Measurements from ENCODE around the gene HJURP.

The HJURP gene

GRCh38 chr2:233848276-233848675 is 6.1 kb downstream of the HJURP start:
- DNase-seq, result no peak

GRCh38 chr2:233847248-233847898 is 7.0 kb downstream of the HJURP start:
- DNase-seq, result no peak

DNA sequence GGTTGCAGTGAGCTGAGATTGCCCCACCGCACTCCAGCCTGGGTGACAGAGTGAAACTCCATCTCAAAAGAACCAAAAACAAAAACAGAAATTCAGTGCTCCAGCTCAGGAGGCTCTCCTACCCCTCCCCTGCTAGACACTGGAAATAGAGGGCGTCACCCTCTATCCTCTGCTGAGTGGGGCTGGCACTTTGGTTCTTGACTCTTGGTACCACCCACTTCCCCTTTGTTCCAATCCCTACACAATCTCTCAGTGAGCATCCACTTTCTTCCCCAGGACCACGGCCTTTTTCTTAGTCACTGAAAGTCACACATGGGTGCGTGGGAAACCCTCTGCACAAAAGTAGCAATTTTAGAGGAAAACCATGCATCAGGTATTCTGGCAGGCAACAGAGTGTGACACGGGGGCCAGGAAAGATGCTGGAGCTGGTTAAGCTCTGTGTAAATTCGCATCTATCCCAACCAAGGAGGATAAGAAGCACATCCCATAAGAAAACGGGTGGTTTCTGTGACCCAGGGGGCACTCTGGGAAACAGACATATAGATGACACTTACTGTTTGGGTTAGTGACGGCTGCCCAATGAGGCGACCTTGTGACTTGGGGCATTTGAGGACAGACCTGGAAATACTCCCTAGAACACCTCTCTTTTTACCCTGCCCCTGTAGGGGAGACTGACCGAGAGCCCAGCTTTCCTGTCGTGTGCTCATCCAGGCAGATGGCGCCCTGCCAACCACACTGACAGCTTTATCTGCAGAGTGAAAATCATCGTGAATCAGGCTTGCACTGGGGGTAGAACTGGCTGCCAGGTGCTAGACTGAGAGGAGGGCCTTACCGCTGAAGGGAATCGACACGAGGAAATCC is 7.7 kb downstream of the HJURP start:
- DNase-seq, result no peak

GRCh38 chr2:233845301-233846060 is 8.9 kb downstream of the HJURP start:
- DNase-seq, result no peak

DNA sequence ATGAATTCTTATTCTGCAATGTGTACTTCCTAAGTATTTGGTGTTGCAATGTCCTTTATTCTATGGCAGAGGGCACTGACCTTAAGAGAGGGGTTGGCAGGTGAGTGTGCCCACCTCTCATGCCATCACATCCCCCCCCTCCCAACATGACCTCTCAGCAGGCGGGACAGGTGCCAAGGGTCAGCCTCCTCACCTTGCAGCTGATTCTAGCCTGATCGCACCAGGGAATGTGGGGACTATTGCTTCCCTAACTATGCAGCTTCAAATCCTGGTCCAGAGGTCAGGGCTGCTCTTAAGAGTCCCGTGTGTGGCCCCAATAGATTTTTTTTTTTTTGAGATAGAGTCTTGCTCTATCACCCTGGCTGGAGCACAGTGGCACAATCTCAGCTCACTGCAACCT is 9.5 kb downstream of the HJURP start:
- no peak for DNase-seq

- DNase-seq, result no peak
These were observed 10.1 kb downstream of the HJURP start for GRCh38 chr2:233844064-233844807.

GRCh38 chr2:233841183-233841582 is 13.2 kb downstream of the HJURP start:
- DNase-seq, result no peak

- no peak for DNase-seq
These were observed 13.8 kb downstream of the HJURP start for GRCh38 chr2:233840520-233840919.

- DNase-seq, result no peak
These were observed 14.9 kb downstream of the HJURP start for GRCh38 chr2:233839447-233839820.

GRCh38 chr2:233838726-233839446 is 15.4 kb downstream of the HJURP start:
- DNase-seq, result no peak

DNA sequence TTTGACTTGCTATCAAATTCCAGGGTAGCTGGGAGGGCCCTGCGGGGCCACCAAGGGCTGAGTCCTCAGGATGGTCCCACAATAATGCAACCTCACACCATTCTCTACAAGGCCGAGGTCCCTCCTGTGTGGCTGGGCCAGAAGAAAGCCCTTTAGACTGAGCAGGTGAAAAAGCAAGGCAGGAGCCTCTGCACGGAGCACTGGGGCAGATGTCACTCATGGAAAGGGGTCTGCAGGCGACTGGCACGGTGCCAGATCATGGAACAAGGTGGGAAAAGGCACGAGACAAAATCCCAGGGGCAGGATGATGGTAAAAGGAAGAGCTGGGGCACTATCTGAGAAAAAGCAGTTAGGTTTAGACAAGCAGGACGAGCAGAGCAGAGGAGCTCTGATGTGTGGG is 16.1 kb downstream of the HJURP start:
- no peak for DNase-seq

DNA sequence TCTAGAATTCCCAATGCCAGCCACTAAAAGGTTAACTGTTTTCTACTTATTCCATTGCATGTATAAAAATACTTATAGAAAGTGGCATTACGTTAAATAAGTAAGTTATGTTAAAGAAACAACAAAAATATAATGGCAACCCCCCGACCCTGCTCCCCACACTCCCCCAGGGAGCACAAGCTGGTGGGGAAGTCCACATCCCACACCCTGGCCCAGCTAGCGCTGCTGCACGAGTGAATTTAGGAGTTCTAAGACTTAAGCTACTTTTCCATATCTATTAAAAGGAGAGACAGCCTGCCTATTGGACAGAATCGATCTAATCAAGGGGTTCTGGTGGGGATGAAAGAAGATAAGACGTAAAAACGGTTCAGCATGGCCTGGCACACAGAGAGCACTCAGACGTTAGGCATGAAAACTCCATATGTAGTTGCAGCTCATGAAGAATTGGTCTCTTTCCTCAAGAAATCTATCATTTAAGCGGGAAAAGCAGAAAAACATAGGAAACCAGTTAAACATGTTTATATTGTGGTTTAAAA is 16.6 kb downstream of the HJURP start:
- DNase-seq, result no peak

DNA sequence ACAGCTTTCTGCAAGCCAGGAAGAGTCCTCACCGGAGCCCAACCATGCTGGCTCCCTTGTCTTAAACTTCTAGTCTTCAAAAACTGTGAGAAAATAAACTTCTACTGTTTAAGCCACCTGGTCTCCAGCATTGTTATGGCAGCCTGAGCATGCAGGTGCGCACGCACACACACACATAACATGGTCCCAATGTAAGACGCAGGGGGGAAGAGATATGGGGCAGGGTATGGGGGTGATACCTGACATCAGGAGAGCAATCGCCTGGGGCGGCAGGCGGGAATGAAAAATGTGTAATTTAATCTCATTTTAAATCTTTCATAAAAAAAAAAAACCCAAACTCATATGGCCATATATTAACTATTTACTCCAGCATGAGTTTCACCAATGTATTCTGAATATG is 18.0 kb downstream of the HJURP start:
- DNase-seq, result no peak

GRCh38 chr2:233835230-233836186 is 18.8 kb downstream of the HJURP start:
- DNase-seq, result no peak

- DNase-seq, result no peak
These were observed 21.0 kb downstream of the HJURP start for GRCh38 chr2:233833345-233833744.

DNA sequence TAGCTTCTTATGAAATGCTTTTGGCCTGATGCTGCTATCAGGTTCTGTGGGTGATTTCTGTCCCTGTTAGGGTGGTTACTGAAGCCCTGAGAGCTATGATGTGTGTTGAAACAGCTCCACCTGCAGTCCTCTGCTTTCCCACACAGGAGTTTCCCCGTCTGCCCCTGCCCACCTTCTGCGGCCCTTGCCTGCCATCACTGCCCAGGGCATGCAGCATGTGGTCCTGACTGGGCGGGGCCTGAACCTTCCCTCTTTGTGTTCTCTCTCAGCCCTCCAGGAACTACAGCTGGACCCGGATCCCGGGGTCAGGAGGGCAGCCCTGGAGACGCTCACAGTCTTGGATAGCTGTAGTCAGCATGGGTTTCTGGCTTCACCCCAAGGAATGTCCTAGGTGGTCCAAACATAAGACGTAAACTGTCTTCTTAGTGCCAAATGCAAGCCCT is 21.4 kb downstream of the HJURP start:
- DNase-seq, result peak; percentile 39

DNA sequence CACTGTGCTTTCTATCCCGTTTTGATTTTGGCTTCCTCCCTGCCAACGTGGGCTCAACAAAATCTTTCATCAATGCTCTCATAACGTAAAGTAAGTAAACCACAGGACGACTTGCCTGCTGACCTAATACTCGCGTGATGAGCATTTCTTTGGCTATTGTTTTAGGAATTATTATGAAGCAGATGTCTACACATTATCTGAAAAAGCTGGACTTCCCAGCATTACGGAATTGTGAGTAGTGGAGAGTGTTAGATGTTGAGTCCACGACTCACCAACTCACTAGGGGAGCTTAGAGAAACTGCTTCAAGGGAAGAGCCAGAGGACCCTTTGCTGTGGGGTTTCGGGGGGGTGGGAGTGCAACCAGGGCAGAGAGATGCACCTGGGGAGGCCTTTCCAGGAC is 21.9 kb downstream of the HJURP start:
- DNase-seq, result no peak

- no peak for DNase-seq
These were observed 22.5 kb downstream of the HJURP start for GRCh38 chr2:233831861-233832260.

- DNase-seq, result no peak
These were observed 23.2 kb downstream of the HJURP start for GRCh38 chr2:233831011-233831721.

Measured in NCI-H526 treated with DMSO at 0.1 percent for 48 hours (cell line).